ENCODE measurements around the gene RPGRIP1L. TPM values are rescaled to one million over a fixed set of nuclear protein-coding genes. Genes with fewer than 3 reads are reported as not detected.

The RPGRIP1L gene
- polyA plus RNA-seq, 1 donor (not counting 4 experiments of a cell fraction or from before 2014, with no cell fraction given): 11.6 TPM

DNA sequence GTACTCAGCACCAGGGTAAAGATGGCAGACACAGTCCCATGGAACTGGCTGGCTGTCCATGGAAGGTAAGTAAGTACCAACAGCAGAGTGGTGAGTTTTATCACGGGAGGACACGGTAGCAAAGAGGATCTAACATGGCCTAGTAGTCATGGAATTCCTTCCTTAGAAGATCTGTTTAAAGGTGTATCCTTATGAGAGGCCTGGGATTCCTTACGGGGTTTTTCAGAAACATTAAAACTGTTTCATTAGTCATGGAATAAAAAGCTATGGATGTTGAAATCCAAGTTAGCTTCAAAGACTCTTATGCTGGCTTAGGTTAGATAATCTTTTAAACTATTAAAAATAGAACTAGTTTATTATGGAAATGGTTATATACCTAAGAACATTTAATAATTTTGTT, 7.7 kb upstream of the RPGRIP1L start:
- no peak overlapping the region for H3K4me3 ChIP-seq (ENCODE audit: control insufficient read depth in 2 of 3, extremely low read depth in 1 of 3, insufficient read depth in 2 of 3, low read depth in 1 of 3, low read length in 3 of 3)
- FAIRE-seq: no peak
- no peaks in the 10 kb centered on the region for H3K9me3 ChIP-seq (ENCODE audit: control insufficient read depth, low read depth, low read length)
- no peaks in the 10 kb centered on the region for H3K36me3 ChIP-seq (ENCODE audit: control insufficient read depth in 2 of 2, extremely low read depth in 1 of 2, insufficient read depth in 2 of 2, low read length in 2 of 2)
- DNase-seq (ENCODE audit: low read depth, low spot score): no peak
- no peak overlapping the region for H3K9ac ChIP-seq (ENCODE audit: control insufficient read depth, extremely low read depth, insufficient read depth, low read length)
- H2AFZ ChIP-seq (ENCODE audit: control insufficient read depth, low read length): no peak overlapping the region
- no peaks in the 10 kb centered on the region for H3K27me3 ChIP-seq (ENCODE audit: control insufficient read depth, extremely low read depth, insufficient read depth, low read length)
- no peaks in the 10 kb centered on the region for H3K4me1 ChIP-seq (ENCODE audit: control insufficient read depth, extremely low read depth, insufficient read depth, low read length)
- H3K27ac ChIP-seq (ENCODE audit: control insufficient read depth, insufficient read depth, low read length): no peak overlapping the region
- H4K20me1 ChIP-seq (ENCODE audit: control insufficient read depth, extremely low read depth, insufficient read depth, low read length): no peaks in the 10 kb centered on the region
- no peaks in the 10 kb centered on the region for H3K9me1 ChIP-seq (ENCODE audit: control insufficient read depth, extremely low read depth, insufficient read depth, low read length)
- peaks cover 56% of the 10 kb centered on the region for H3K79me2 ChIP-seq (ENCODE audit: control insufficient read depth, insufficient read depth, low read length)
- no peak for TF ChIP-seq EZH2 (IDR thresholded peaks at IDR 0.05; ENCODE audit: low read length)
- TF ChIP-seq CTCF (optimal IDR thresholded peaks at IDR 0.05 in 1 of 3, IDR thresholded peaks at IDR 0.05 in 1 of 3, conservative IDR thresholded peaks at IDR 0.05 in 1 of 3; ENCODE audit: extremely low read depth in 1 of 3, insufficient read depth in 2 of 3, low read length in 3 of 3): no peak
- dilution Hi-C loops (cut with MboI; ENCODE audit: extremely low pct_ligation_motif_present, low sequenced_read_pairs): no loop called here
- H3K4me2 ChIP-seq (ENCODE audit: control insufficient read depth, extremely low read depth, insufficient read depth, low read depth, low read length): no peak overlapping the region

DNA sequence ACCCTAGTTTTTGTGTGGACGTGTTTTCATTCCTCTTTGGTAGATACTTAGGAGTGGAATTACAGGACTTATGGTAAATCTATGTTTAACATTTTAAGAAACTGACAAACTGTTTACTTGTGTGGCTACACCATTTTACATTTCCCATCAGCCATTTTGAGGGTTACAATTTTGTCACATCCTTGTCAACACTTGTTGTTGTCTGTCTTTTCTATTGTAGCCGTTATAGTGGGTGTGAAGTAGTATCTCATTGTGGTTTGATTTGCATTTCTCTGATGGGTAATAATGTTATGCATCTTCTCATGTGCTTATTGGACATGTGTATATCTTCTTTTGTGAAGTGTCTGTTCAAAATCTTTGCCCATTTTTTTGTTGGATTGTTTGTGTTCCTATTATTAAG, 4.8 kb upstream of the RPGRIP1L start:
- peaks cover 64% of the 10 kb centered on the region for H3K79me2 ChIP-seq (ENCODE audit: control insufficient read depth, insufficient read depth, low read length)
- no peaks in the 10 kb centered on the region for H4K20me1 ChIP-seq (ENCODE audit: control insufficient read depth, extremely low read depth, insufficient read depth, low read length)
- no peaks in the 10 kb centered on the region for H3K27me3 ChIP-seq (ENCODE audit: control insufficient read depth, extremely low read depth, insufficient read depth, low read length)
- H3K9me3 ChIP-seq (ENCODE audit: control insufficient read depth, low read depth, low read length): no peaks in the 10 kb centered on the region
- H3K4me3 ChIP-seq (ENCODE audit: control insufficient read depth in 2 of 3, extremely low read depth in 1 of 3, insufficient read depth in 2 of 3, low read depth in 1 of 3, low read length in 3 of 3): no peak overlapping the region
- no peak for DNase-seq (ENCODE audit: low read depth, low spot score)
- H2AFZ ChIP-seq (ENCODE audit: control insufficient read depth, low read length): no peak overlapping the region
- FAIRE-seq: no peak
- dilution Hi-C loops (cut with MboI; ENCODE audit: extremely low pct_ligation_motif_present, low sequenced_read_pairs): no loop called here
- H3K4me1 ChIP-seq (ENCODE audit: control insufficient read depth, extremely low read depth, insufficient read depth, low read length): peaks cover 9% of the 10 kb centered on the region
- no peak for TF ChIP-seq CTCF (optimal IDR thresholded peaks at IDR 0.05 in 1 of 3, IDR thresholded peaks at IDR 0.05 in 1 of 3, conservative IDR thresholded peaks at IDR 0.05 in 1 of 3; ENCODE audit: extremely low read depth in 1 of 3, insufficient read depth in 2 of 3, low read length in 3 of 3)
- TF ChIP-seq EZH2 (IDR thresholded peaks at IDR 0.05; ENCODE audit: low read length): no peak
- H3K4me2 ChIP-seq (ENCODE audit: control insufficient read depth, extremely low read depth, insufficient read depth, low read depth, low read length): no peak overlapping the region
- H3K27ac ChIP-seq (ENCODE audit: control insufficient read depth, insufficient read depth, low read length): no peak overlapping the region
- no peak overlapping the region for H3K9ac ChIP-seq (ENCODE audit: control insufficient read depth, extremely low read depth, insufficient read depth, low read length)
- H3K9me1 ChIP-seq (ENCODE audit: control insufficient read depth, extremely low read depth, insufficient read depth, low read length): no peaks in the 10 kb centered on the region
- no peaks in the 10 kb centered on the region for H3K36me3 ChIP-seq (ENCODE audit: control insufficient read depth in 2 of 2, extremely low read depth in 1 of 2, insufficient read depth in 2 of 2, low read length in 2 of 2)

Measured in keratinocyte (primary cell).